HepG2 (cell line): ENCODE results near the gene NFATC4. TPM values are rescaled to one million over a fixed set of nuclear protein-coding genes. Genes with fewer than 3 reads are reported as not detected.

Experiments
- FLYWCH1 ChIP-seq: sonication (generic); formaldehyde crosslinking; IDR thresholded peaks from 2 replicates; pipeline ENCODE4 v1.8.1; 2023; ENCODE audit warnings: mild to moderate bottlenecking, missing genetic modification reagents
- GLI4 ChIP-seq: sonication (generic); formaldehyde crosslinking; IDR thresholded peaks from 2 replicates; pipeline ENCODE4 v1.5.1; 2020; ENCODE audit warnings: missing genetic modification reagents, mild to moderate bottlenecking, moderate library complexity, borderline replicate concordance
- KDM5B ChIP-seq: sonication (generic); formaldehyde crosslinking; IDR thresholded peaks from 2 replicates; pipeline ENCODE4 v1.4.0; 2020; ENCODE audit warnings: missing genetic modification reagents, mild to moderate bottlenecking, borderline replicate concordance
- KLF16 ChIP-seq, 2 experiments: sonication (generic) in 1 of 2; formaldehyde crosslinking in 1 of 2; IDR thresholded peaks; 2 replicates each; pipeline versions ENCODE4 v1.6.1 to v1.8.0; 2016 to 2023; ENCODE audit warnings: missing genetic modification reagents in 2 of 2, missing compliant biosample characterization in 1 of 2
- MTF1 ChIP-seq: sonication (generic); formaldehyde crosslinking; IDR thresholded peaks from 2 replicates; pipeline ENCODE4 v1.5.0; 2020; ENCODE audit warnings: missing genetic modification reagents
- NFE2L1 ChIP-seq: sonication (generic); formaldehyde crosslinking; IDR thresholded peaks from 2 replicates; pipeline ENCODE4 v1.4.0; 2020; ENCODE audit warnings: missing genetic modification reagents, mild to moderate bottlenecking, borderline replicate concordance
- RNF219 ChIP-seq: sonication (generic); formaldehyde crosslinking; IDR thresholded peaks from 2 replicates; pipeline ENCODE4 v1.5.0; 2020; ENCODE audit warnings: mild to moderate bottlenecking, missing genetic modification reagents
- SETDB1 ChIP-seq: sonication (generic); formaldehyde crosslinking; IDR thresholded peaks from 2 replicates; pipeline ENCODE4 v1.5.1; 2020; ENCODE audit warnings: missing genetic modification reagents, mild to moderate bottlenecking, borderline replicate concordance
- ZBTB7A ChIP-seq: sonication (generic); formaldehyde crosslinking; IDR thresholded peaks from 2 replicates; pipeline ENCODE4 v1.8.0; 2022; ENCODE audit warnings: mild to moderate bottlenecking, missing genetic modification reagents
- ZFP82 ChIP-seq: sonication (generic); formaldehyde crosslinking; IDR thresholded peaks from 2 replicates; pipeline ENCODE4 v1.5.1; 2020; ENCODE audit warnings: mild to moderate bottlenecking, missing genetic modification reagents, borderline replicate concordance
- ZNF10 ChIP-seq: sonication (generic); formaldehyde crosslinking; IDR thresholded peaks from 2 replicates; pipeline ENCODE4 v1.4.0; 2020; ENCODE audit warnings: mild to moderate bottlenecking, low read depth, missing genetic modification reagents, borderline replicate concordance
- ZNF235 ChIP-seq: sonication (generic); formaldehyde crosslinking; IDR thresholded peaks from 2 replicates; pipeline ENCODE4 v1.8.1; 2023; ENCODE audit warnings: mild to moderate bottlenecking, missing genetic modification reagents, borderline replicate concordance
- ZNF251 ChIP-seq: sonication (generic); formaldehyde crosslinking; IDR thresholded peaks from 2 replicates; pipeline ENCODE4 v1.9.0; 2021; ENCODE audit warnings: mild to moderate bottlenecking, missing genetic modification reagents
- ZNF597 ChIP-seq: sonication (generic); formaldehyde crosslinking; IDR thresholded peaks from 2 replicates; pipeline ENCODE4 v1.5.0; 2020; ENCODE audit warnings: missing genetic modification reagents
- ZNF652 ChIP-seq: IDR thresholded peaks from 2 replicates; pipeline ENCODE4 v1.6.1; 2016; ENCODE audit warnings: low read depth, borderline replicate concordance
- polyA plus RNA-seq, 8 experiments: library from polyadenylated mRNA; depleted of rRNA in 3 of 8; stranded (reverse) in 7 of 8; unstranded in 1 of 8; fragments of >200 nt; fragmentation: Illumina TruSeq in 4 of 8; extraction: Trizol in 4 of 8; gene quantifications; 2 replicates each; pipeline versions ENCODE4 v1.2.1 to v1.2.3, GENCODE V29; 2011 to 2016; ENCODE audit warnings: low read depth in 4 of 8, missing spikeins in 1 of 8, mixed read lengths in 1 of 8; ENCODE audit not compliant: insufficient read depth in 1 of 8
- total RNA-seq, 5 experiments: library from RNA; depleted of rRNA; stranded (reverse); fragments of >200 nt; fragmentation: Illumina TruSeq; extraction: Trizol; gene quantifications; 2 replicates each; pipeline ENCODE4 v1.2.3, GENCODE V29; 2016; ENCODE audit warnings: low read depth in 1 of 5
- TF ChIP-seq, protein P1 (sequence below): sonication (generic); formaldehyde crosslinking; IDR thresholded peaks from 2 replicates; pipeline ENCODE4 v1.5.1; 2020; ENCODE audit warnings: mild to moderate bottlenecking, missing genetic modification reagents, moderate library complexity
- TF ChIP-seq, protein P2 (sequence below): fragments of 450-650 bp; IDR thresholded peaks from 2 replicates; pipeline ENCODE4 v1.6.1; 2017
- TF ChIP-seq, protein P3 (sequence below): sonication (generic); formaldehyde crosslinking; IDR thresholded peaks from 2 replicates; pipeline ENCODE4 v1.5.0; 2020; ENCODE audit warnings: mild to moderate bottlenecking, missing genetic modification reagents, borderline replicate concordance

NFATC4 gene
- total and polyA plus RNA-seq, 2 of the 13 experiments (the other 11 are each of a cell fraction or from before 2014, with no cell fraction given): 0.04 to 0.15 TPM

- TF ChIP-seq KDM5B (CRISPR knock-in tag): peak; percentile 49
- TF ChIP-seq ZNF652 (CRISPR knock-in tag): peak; percentile 98
- no peak for TF ChIP-seq ZNF10 (CRISPR knock-in tag)
- no peak for TF ChIP-seq FLYWCH1
- TF ChIP-seq ZNF251 (CRISPR knock-in tag): no peak
- no peak for TF ChIP-seq MTF1 (CRISPR knock-in tag)
- TF ChIP-seq, protein P1, sequence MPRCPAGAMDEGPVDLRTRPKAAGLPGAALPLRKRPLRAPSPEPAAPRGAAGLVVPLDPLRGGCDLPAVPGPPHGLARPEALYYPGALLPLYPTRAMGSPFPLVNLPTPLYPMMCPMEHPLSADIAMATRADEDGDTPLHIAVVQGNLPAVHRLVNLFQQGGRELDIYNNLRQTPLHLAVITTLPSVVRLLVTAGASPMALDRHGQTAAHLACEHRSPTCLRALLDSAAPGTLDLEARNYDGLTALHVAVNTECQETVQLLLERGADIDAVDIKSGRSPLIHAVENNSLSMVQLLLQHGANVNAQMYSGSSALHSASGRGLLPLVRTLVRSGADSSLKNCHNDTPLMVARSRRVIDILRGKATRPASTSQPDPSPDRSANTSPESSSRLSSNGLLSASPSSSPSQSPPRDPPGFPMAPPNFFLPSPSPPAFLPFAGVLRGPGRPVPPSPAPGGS (CRISPR knock-in tag): peak; percentile 22; the same call in 1 of the 2 replicates
- no peak for TF ChIP-seq ZFP82 (CRISPR knock-in tag)
- TF ChIP-seq ZNF235 (CRISPR knock-in tag): 0 out of 2 replicates have a peak, but pooled peaks have one; percentile 78
- no peak for TF ChIP-seq SETDB1 (CRISPR knock-in tag)
- TF ChIP-seq, protein P2, sequence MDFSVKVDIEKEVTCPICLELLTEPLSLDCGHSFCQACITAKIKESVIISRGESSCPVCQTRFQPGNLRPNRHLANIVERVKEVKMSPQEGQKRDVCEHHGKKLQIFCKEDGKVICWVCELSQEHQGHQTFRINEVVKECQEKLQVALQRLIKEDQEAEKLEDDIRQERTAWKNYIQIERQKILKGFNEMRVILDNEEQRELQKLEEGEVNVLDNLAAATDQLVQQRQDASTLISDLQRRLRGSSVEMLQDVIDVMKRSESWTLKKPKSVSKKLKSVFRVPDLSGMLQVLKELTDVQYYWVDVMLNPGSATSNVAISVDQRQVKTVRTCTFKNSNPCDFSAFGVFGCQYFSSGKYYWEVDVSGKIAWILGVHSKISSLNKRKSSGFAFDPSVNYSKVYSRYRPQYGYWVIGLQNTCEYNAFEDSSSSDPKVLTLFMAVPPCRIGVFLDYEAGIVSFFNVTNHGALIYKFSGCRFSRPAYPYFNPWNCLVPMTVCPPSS: no peak
- TF ChIP-seq, protein P3, sequence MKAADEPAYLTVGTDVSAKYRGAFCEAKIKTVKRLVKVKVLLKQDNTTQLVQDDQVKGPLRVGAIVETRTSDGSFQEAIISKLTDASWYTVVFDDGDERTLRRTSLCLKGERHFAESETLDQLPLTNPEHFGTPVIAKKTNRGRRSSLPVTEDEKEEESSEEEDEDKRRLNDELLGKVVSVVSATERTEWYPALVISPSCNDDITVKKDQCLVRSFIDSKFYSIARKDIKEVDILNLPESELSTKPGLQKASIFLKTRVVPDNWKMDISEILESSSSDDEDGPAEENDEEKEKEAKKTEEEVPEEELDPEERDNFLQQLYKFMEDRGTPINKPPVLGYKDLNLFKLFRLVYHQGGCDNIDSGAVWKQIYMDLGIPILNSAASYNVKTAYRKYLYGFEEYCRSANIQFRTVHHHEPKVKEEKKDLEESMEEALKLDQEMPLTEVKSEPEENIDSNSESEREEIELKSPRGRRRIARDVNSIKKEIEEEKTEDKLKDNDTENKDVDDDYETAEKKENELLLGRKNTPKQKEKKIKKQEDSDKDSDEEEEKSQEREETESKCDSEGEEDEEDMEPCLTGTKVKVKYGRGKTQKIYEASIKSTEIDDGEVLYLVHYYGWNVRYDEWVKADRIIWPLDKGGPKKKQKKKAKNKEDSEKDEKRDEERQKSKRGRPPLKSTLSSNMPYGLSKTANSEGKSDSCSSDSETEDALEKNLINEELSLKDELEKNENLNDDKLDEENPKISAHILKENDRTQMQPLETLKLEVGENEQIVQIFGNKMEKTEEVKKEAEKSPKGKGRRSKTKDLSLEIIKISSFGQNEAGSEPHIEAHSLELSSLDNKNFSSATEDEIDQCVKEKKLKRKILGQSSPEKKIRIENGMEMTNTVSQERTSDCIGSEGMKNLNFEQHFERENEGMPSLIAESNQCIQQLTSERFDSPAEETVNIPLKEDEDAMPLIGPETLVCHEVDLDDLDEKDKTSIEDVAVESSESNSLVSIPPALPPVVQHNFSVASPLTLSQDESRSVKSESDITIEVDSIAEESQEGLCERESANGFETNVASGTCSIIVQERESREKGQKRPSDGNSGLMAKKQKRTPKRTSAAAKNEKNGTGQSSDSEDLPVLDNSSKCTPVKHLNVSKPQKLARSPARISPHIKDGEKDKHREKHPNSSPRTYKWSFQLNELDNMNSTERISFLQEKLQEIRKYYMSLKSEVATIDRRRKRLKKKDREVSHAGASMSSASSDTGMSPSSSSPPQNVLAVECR: peak; percentile 62
- TF ChIP-seq ZBTB7A: no peak
- 0 out of 4 replicates have a peak, but pooled peaks of 1 of the 2 experiments have one; percentile 37 for TF ChIP-seq KLF16 (CRISPR knock-in tag; IDR thresholded peaks at IDR 0.05)
- TF ChIP-seq RNF219 (CRISPR knock-in tag): no peak
- TF ChIP-seq NFE2L1: 0 out of 2 replicates have a peak, but pooled peaks have one; percentile 77
- TF ChIP-seq ZNF597 (CRISPR knock-in tag): no peak
- TF ChIP-seq GLI4 (CRISPR knock-in tag): peak; percentile 26
Measured at GRCh38 chr14:24366721-24367513, 1.1 kb upstream of the NFATC4 start (continued).
